NCI-H748 (cell line): ENCODE measurements around the gene MINK1.
"Not testable (repeated sequence)": the region's sequence is repeated elsewhere in the genome, so short reads cannot be mapped to it uniquely, and the experiment has no call there.

Experiments
- DNase-seq: peaks from one replicate; lab custom pipeline; 2025; ENCODE audit not compliant: unreplicated experiment; lab: John Stamatoyannopoulos, UW

MINK1 gene

DNA sequence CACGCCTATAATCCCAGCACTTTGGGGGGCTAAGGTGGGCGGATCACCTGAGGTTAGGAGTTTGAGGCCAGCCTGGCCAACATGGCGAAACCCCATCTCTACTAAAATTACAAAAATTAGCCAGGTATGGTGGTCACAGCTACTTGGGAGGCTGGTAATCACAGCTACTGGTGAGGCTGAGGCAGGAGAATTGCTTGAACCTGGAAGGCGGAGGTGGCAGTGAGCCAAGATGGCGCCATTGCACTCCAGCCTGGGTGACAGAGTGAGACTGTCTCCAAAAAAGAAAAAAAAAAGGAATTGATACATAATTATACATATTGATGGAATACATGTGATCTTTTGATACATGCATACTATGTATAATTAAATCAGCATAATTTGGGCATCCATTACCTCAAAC is 34.4 kb downstream of the MINK1 start:
- not testable (repeated sequence) for DNase-seq

DNA sequence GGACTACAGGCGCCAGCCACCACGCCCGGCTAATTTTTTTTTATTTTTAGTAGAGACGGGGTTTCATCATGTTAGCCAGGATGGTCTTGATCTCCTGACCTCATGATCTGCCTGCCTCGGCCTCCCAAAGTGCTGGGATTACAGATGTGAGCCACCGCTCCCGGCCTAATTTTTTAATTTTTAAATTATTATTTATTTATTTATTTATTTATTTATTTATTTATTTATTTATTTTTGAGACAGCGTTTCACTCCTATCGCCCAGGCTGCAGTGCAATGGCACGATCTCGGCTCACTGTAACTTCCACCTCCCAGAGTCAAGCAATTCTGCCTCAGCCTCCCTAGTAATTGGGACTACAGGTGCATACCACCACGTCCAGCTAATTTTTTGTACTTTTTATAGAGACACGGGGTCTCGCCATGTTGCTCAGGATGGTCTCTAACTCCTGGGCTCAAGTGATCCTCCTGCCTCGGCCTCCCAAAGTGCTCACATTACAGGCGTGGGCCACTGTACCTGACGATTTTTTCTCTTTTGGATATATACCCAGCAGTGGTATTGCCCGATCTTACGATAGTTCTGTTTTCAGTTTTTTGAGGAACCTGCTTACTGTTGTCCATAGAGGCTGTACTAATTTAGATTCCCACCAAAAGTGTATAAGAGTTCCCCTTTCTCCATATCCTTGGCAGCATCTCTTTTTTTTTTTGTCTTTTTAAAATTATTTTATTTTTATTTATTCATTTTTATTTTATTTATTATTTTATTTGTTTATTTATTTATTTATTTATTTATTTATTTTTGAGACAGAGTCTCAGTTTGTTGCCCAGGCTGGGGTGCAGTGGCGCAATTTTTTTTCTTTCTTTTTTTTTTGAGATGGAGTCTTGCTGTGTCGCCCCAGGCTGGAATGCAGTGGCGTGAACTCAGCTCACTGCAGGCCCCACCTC is 36.2 kb downstream of the MINK1 start:
- not testable (repeated sequence) for DNase-seq

DNA sequence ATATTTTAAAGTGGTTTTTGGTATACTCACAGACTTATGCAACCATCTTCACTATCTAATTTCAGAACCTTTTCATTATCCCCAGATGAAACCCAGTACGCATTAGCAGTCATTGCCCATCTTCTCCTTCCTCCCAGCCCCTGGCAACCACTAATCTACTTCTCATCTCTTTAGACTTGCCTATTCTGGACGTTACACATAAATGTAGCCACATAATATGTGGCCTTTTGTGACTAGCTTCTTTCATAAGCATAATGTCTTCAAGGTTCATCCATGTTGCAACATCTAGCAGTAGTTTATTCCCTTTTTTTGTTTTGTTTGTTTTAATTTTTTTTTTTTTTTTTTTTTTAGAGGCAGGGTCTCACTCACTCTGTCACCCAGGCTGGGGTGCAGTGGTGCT is 37.7 kb downstream of the MINK1 start:
- no peak for DNase-seq

DNA sequence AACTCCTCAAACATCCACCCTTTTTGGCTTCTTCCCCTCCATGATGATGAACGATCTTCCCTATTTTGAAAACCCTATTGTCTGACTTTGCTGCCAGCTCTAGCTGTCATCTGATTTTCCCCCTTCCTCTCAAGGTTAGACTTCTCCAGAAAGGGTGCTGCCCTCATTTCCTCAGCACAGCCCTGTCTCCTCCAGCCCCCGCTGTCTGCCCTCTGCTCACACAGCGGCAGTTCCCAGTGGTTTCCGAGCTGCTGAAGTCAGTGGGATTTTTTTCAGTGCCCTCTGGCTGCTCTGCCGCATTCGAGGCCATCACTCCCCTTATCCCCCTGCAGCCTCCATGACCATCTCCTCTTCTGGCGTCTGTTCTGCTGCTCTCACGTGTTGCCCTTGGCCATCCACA is 39.6 kb downstream of the MINK1 start:
- DNase-seq, result no peak

DNA sequence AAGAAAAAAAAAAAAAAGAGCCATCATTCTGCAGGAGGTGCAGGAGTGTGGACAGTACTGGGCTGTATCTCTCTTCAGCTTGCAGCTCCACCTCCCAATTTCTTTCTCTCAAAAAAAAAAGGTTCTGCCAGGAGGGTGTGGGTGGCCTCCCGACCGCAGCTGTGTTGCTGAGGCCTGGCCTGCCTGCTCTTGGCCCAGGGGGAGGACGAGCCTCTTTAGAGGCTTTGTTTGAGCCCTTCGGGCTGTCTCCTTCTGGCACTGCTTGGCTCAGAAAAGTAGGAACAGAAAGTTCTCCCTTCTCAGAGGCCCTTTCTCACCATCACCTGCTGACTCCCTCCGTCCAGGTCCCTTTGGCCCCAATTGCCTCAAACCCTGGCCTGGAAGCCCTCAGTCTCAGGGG is 43.9 kb downstream of the MINK1 start:
- no peak for DNase-seq

DNA sequence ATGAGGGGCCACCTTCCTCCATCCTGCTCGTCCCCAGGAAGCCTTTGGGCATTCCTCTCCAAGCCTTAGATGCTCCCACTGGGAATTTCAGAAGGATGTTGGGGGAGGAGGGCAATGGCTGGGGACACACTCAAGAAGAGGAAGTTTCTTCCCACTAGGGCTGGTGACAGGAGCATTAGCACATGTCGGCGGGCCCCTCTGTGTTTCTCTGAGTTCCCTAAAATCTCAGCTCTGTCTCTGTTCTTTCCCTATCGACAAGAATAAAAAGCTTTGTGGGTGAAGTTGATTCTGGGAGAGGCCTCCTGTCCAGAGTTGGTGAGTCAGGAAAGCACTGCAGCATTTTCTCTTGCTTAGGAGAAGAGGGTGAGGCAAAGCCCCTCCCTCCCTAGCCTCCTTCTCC is 46.5 kb downstream of the MINK1 start:
- no peak for DNase-seq

DNA sequence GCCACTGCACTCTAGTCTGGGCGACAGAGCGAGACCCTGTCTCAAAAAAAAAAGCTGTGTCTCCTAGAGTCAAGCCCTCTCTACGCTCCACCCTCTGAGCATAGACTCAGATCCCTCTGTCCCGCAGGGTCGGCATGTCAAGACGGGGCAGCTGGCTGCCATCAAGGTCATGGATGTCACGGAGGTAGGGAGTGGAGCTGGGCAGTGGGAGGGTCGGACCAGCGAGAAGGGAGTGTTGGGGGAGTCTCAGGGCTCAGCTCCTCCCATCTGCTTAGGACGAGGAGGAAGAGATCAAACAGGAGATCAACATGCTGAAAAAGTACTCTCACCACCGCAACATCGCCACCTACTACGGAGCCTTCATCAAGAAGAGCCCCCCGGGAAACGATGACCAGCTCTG is 47.7 kb downstream of the MINK1 start:
- DNase-seq, result no peak

DNA sequence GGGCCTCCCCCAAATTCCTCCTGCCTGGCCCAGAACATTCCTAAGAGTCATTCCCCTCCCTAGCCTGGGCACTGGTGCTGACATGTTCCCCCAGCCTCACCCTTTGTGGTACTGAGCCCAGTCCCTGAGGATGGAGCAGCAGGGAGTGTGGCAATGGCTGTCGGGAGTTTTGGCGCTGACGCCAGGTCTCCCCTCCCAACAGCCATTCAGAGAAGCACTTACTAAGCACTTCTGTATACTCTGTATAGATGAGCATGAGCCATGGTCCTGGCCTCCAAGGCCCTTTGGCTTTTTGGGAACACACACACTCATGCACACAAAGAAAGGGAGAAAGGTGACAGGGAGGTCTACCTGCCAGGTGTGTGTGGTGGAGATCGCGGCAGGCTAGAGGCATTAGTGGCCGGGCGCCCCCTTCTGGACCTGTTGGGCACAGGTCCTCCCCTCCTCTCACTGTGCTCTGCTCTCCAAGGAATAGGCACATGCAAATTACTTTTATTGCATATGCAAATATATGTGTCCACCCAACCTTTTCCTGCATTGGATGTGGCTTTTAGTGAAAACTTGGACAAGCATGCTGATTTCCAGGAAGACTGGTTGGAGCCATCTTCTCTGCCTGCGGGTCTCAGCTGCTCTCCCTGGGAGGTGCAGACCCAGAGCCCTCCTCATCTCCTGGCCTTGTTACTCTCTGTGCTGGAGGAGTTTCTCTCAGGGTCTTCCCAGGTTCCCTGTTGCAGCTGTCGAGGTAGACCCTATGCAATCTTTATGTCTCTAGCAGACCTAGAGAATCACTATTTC is 48.8 kb downstream of the MINK1 start:
- DNase-seq, result peak; percentile 71

DNA sequence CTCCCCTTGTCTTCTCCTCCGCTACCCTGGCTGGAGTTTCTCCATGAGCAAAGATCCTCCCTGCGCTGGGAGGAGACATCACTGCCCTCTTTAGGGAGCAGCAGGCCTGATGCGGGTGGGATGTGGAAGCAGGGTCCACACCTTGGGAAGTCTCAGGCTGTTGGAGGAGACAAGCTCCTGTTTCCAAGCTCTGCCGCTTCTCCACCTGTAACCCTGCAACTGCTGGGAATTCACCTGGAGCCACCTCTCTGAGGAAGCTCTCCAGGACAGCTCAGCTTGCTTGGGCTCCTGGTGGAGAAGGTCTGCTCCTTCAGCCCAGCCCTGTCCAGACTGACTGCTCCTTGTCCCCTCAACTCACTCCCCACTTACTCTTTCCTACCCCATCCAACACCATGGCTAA is 51.3 kb downstream of the MINK1 start:
- DNase-seq, result no peak

DNA sequence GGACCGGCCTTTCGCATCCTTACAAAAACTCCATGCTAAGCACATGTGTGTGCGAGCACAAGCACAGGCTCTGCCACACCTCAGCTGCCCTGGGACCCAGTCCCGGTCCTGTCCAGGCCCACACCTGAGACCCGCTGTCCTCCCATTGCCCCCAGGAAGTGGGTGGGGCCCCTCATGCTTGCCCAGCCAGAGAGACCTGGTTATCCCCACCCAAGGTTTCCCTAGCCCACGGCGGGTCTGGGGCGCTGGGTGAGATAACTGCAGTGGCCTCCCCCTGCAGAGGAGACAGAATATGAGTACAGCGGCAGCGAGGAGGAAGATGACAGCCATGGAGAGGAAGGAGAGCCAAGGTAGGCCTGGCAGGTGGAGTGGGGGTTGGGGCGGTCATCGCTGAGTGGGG is 53.7 kb downstream of the MINK1 start:
- no peak for DNase-seq

DNA sequence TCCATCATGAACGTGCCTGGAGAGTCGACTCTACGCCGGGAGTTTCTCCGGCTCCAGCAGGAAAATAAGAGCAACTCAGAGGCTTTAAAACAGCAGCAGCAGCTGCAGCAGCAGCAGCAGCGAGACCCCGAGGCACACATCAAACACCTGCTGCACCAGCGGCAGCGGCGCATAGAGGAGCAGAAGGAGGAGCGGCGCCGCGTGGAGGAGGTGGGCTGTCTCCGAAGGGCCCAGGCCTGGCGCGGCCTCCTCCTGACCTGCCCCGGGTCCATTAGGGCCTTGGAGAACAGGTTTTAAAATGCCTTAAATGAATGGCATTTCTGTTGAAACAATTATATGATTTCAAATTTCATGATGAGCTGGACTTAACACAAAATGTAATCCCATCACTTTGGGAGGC is 54.4 kb downstream of the MINK1 start:
- no peak for DNase-seq

DNA sequence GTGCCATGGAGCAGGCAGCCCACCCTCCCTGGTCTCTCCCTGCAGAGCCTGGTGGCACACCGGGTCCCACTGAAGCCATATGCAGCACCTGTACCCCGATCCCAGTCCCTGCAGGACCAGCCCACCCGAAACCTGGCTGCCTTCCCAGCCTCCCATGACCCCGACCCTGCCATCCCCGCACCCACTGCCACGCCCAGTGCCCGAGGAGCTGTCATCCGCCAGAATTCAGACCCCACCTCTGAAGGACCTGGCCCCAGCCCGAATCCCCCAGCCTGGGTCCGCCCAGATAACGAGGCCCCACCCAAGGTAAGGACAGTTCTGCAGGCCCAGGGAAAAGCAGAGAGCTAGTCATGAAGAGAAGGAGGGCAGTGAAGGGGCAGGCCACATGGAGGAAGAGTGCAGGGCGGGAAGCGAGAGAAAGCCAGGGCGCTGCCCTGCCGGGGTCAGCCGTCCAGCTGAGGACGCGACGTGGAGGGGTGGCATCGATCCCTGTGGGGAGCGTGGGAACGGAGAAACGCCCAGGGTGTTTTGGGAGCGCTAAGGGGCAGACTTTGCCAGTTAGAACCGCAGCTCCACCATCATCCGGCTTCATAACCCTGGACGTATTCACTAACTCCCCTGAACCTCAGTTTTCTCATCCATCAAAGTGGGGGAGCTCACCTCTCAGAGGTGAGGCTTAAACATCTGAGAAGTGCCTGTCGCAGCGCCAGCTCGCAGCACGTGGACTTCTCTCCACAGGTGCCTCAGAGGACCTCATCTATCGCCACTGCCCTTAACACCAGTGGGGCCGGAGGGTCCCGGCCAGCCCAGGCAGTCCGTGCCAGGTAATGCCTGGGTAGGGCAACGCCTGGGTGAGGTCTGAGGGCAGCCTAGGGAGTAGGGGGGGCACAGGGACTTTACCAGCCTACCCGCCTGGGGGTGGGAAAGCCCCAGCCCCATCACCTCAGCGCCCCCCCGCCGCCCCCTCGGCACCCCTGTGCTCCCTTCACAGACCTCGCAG is 58.6 kb downstream of the MINK1 start:
- DNase-seq, result no peak

DNA sequence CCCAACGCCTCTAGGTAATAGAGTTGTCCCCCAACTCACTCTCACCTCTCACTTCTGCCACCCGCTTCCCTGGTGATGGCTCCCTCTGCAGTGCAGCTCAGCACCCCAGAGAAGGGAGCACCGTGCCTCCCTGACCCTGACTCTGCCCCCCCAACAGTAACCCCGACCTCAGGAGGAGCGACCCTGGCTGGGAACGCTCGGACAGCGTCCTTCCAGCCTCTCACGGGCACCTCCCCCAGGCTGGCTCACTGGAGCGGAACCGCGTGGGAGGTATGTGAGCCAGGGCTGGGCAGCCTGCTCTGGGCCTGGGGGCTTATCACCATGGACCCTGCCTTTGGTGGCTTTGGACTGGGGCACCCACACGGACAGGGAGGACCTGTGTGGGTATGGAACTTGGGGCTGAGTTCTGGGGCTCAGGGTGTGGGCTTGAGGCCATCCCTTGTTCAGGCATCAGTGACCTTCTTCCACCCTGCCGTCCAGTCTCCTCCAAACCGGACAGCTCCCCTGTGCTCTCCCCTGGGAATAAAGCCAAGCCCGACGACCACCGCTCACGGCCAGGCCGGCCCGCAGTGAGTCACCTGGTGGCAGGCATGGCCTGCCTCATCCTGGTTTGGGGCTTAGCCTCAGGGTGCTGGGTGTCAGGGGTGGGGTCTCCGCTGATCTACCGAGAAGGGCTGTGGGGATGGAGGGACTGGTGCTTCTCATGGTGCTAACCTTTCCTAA is 59.5 kb downstream of the MINK1 start:
- DNase-seq, result no peak

DNA sequence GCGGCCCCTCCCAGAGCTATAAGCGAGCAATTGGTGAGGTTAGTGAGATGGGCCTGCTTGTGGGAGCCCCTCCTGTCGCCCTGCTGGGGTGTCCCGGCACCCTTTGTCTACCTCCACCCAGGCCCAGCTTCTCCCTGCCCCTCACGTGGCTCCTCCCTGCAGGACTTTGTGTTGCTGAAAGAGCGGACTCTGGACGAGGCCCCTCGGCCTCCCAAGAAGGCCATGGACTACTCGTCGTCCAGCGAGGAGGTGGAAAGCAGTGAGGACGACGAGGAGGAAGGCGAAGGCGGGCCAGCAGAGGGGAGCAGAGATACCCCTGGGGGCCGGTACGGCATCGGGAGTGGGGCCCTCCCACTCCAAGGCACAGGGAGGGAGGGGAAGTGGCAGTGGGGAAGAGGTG is 60.1 kb downstream of the MINK1 start:
- no peak for DNase-seq

DNA sequence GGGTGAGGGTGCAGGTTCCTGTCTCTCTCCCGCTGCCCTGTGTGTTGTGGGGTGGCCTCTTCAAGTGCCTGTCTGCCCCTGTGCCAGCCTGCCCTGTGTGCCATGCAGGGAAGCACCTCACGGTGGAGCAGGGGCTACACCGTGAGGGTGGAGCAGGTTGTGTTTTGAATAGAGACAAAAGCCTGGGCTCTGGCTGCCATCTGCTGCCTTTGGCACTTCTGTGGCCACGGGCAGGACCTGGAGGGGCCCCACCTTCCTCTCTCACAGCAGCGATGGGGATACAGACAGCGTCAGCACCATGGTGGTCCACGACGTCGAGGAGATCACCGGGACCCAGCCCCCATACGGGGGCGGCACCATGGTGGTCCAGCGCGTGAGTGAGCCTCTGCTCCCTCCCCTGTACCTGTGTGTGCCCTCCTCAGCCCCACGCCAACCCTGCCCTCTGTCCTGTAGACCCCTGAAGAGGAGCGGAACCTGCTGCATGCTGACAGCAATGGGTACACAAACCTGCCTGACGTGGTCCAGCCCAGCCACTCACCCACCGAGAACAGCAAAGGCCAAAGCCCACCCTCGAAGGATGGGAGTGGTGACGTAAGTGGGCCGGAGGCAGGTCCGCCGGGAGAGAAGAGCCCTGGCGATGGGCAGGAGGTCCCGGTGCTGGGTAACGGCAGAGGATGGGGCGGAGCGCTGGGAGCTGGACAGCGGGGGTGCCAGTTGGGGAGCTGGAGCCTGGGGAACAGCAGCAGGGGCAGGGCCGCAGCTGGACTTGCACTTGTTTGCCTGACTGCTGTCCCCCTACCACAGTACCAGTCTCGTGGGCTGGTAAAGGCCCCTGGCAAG is 60.8 kb downstream of the MINK1 start:
- no peak for DNase-seq

DNA sequence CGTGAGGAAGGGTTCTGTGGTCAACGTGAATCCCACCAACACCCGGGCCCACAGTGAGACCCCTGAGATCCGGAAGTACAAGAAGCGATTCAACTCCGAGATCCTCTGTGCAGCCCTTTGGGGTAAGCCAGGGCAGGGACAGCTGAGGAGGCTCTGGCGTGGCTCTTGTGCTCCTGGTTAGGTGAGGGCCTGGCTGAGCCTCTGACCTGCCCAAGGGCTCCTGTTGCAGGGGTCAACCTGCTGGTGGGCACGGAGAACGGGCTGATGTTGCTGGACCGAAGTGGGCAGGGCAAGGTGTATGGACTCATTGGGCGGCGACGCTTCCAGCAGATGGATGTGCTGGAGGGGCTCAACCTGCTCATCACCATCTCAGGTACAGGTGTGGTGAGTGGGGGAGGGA is 62.0 kb downstream of the MINK1 start:
- DNase-seq, result no peak

DNA sequence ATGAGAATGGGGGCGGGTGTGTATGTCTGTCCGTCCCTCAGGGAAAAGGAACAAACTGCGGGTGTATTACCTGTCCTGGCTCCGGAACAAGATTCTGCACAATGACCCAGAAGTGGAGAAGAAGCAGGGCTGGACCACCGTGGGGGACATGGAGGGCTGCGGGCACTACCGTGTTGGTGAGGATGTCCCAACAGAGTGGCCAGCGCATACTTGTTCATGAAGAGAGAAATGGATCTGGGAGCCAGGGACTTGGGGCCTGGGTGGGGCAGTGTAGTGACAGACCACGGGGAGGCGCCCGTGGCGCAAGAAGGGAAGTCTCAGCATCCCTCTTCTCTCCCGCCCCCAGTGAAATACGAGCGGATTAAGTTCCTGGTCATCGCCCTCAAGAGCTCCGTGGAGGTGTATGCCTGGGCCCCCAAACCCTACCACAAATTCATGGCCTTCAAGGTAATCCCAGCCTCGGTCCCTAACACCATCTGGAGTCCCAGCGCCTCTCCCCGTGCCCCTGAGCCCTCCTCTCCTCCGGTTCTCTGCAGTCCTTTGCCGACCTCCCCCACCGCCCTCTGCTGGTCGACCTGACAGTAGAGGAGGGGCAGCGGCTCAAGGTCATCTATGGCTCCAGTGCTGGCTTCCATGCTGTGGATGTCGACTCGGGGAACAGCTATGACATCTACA is 62.7 kb downstream of the MINK1 start:
- no peak for DNase-seq

DNA sequence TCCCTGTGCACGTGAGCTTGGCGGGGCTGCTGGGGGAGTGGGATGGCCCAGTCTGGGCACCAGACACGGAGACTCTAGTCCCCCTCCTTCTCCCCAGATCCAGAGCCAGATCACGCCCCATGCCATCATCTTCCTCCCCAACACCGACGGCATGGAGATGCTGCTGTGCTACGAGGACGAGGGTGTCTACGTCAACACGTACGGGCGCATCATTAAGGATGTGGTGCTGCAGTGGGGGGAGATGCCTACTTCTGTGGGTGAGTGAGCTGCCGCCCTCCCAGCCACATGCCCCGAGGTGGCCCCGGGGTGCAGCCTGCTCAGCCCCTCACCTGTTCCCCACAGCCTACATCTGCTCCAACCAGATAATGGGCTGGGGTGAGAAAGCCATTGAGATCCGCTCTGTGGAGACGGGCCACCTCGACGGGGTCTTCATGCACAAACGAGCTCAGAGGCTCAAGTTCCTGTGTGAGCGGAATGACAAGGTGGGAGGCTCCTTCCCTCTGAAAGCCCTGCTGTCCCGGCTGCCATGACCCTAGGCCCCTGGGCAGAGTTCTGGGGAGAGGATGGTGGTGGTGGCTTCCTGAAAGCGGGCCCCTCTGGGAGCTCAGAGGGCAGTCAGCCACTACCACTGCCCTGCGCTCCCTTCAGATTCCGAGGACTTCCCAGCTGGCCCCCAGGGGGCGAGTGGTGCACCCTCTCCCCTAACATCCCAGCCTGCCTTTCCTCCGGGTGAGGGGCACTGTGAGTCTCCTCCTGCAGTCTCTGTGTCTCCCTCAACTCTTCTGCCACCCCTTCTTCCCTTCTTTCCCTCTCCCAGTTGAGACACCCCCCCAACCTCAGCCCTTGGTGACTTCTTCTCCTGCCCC is 63.4 kb downstream of the MINK1 start:
- no peak for DNase-seq
